Loucy (cell line): ENCODE data around the gene CLTCL1.

Source experiments
- EZH2phosphoT487 ChIP-seq: fragments of 200-600 bp; IDR thresholded peaks from 2 replicates; pipeline ENCODE4 v1.6.1; 2018; ENCODE audit warnings: antibody characterized with exemption, mild to moderate bottlenecking, moderate library complexity, borderline replicate concordance
- TF ChIP-seq, protein P1 (sequence below): fragments of 200-600 bp; sonication (generic); conservative IDR thresholded peaks from 2 replicates; pipeline ENCODE4 v1.5.1; 2014; ENCODE audit warnings: mild to moderate bottlenecking, antibody characterized with exemption, low read length

DNA sequence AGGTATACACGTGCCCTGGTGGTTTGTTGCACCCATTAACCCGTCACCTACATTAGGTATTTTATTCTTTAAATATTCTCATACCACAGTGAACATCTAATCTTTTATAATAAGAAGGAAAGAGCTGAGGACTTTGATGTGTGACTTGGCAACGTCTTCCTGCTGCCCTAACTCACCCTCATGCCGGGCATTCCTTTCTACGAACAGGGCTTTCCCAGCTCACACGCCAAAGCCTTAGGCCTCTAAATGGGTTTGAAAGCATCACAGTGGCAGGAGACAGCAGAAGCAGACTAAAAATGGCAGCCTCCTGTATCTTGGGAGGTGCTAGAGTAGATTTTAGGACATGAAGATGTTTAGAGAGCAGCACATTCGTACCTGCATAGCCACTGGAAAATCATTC lies 52.6 kb downstream of the CLTCL1 start:
- TF ChIP-seq, protein P1, sequence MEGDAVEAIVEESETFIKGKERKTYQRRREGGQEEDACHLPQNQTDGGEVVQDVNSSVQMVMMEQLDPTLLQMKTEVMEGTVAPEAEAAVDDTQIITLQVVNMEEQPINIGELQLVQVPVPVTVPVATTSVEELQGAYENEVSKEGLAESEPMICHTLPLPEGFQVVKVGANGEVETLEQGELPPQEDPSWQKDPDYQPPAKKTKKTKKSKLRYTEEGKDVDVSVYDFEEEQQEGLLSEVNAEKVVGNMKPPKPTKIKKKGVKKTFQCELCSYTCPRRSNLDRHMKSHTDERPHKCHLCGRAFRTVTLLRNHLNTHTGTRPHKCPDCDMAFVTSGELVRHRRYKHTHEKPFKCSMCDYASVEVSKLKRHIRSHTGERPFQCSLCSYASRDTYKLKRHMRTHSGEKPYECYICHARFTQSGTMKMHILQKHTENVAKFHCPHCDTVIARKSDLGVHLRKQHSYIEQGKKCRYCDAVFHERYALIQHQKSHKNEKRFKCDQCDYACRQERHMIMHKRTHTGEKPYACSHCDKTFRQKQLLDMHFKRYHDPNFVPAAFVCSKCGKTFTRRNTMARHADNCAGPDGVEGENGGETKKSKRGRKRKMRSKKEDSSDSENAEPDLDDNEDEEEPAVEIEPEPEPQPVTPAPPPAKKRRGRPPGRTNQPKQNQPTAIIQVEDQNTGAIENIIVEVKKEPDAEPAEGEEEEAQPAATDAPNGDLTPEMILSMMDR: no peak
- TF ChIP-seq EZH2phosphoT487: no peak
